H9 (cell line): Measurements from ENCODE around the gene FUS. TPM values are rescaled to one million over a fixed set of nuclear protein-coding genes. Genes with fewer than 3 reads are reported as not detected.

Experiments used
- DNase-seq: peaks from one replicate; pipeline ENCODE4 v3.0.0-alpha.2; 2017
- H2AFZ ChIP-seq: one replicate; pipeline ENCODE4 v1.6.1; 2013; ENCODE audit warnings: mild to moderate bottlenecking, low read length, control low read depth, moderate library complexity
- H2AK5ac ChIP-seq: 2 replicates; pipeline ENCODE4 v1.6.1; 2013; ENCODE audit warnings: low read length, control low read depth, mixed read lengths; ENCODE audit not compliant: insufficient read length
- H2BK120ac ChIP-seq: one replicate; pipeline ENCODE4 v1.6.1; 2013; ENCODE audit warnings: low read depth, mild to moderate bottlenecking, low read length, control low read depth, inconsistent platforms; ENCODE audit not compliant: poor library complexity, severe bottlenecking
- H2BK12ac ChIP-seq: 2 replicates; pipeline ENCODE4 v1.6.1; 2013; ENCODE audit warnings: low read length, control low read depth, mixed read lengths, low read depth; ENCODE audit not compliant: insufficient read length
- H2BK15ac ChIP-seq: 2 replicates; pipeline ENCODE4 v1.6.1; 2013; ENCODE audit warnings: low read depth, low read length, control low read depth
- H2BK20ac ChIP-seq: one replicate; pipeline ENCODE4 v1.6.1; 2013; ENCODE audit warnings: low read depth, mild to moderate bottlenecking, low read length, control low read depth, inconsistent platforms; ENCODE audit not compliant: poor library complexity, severe bottlenecking
- H2BK5ac ChIP-seq: 2 replicates; pipeline ENCODE4 v1.6.1; 2013; ENCODE audit warnings: low read length, control low read depth, mixed read lengths; ENCODE audit not compliant: insufficient read length
- H3K14ac ChIP-seq: 2 replicates; pipeline ENCODE4 v1.6.1; 2013; ENCODE audit warnings: low read length, control low read depth; ENCODE audit not compliant: insufficient read depth
- H3K18ac ChIP-seq: 2 replicates; pipeline ENCODE4 v1.6.1; 2013; ENCODE audit warnings: low read depth, mild to moderate bottlenecking, mixed read lengths, low read length, control low read depth; ENCODE audit not compliant: insufficient read length
- H3K23ac ChIP-seq: 2 replicates; pipeline ENCODE4 v1.6.1; 2013; ENCODE audit warnings: low read length, control low read depth, mixed read lengths, low read depth; ENCODE audit not compliant: insufficient read length
- H3K23me2 ChIP-seq: 2 replicates; pipeline ENCODE4 v1.6.1; 2013; ENCODE audit warnings: low read depth, mild to moderate bottlenecking, mixed read lengths, low read length, control low read depth; ENCODE audit not compliant: insufficient read length, poor library complexity, severe bottlenecking
- H3K27ac ChIP-seq: 2 replicates; pipeline ENCODE4 v1.5.1; 2013; ENCODE audit warnings: low read length, control low read depth, mixed read lengths, low read depth; ENCODE audit not compliant: insufficient read length
- H3K27me3 ChIP-seq: 2 replicates; pipeline ENCODE4 v1.6.1; 2013; ENCODE audit warnings: low read length, control low read depth, inconsistent platforms; ENCODE audit not compliant: insufficient read depth
- H3K4ac ChIP-seq: 2 replicates; pipeline ENCODE4 v1.6.1; 2013; ENCODE audit warnings: low read depth, mild to moderate bottlenecking, control low read depth, inconsistent platforms, low read length, moderate library complexity
- H3K4me1 ChIP-seq: 2 replicates; pipeline ENCODE4 v1.6.1; 2013; ENCODE audit warnings: low read length, control low read depth, inconsistent platforms; ENCODE audit not compliant: insufficient read depth
- H3K4me2 ChIP-seq: 2 replicates; pipeline ENCODE4 v1.6.1; 2013; ENCODE audit warnings: low read length, control low read depth, mixed read lengths; ENCODE audit not compliant: insufficient read length, insufficient read depth
- H3K56ac ChIP-seq: 2 replicates; pipeline ENCODE4 v1.6.1; 2013; ENCODE audit warnings: low read depth, mild to moderate bottlenecking, mixed read lengths, low read length, control low read depth; ENCODE audit not compliant: insufficient read length
- H3K79me1 ChIP-seq: 2 replicates; pipeline ENCODE4 v1.6.1; 2013; ENCODE audit warnings: low read depth, mild to moderate bottlenecking, moderate library complexity, low read length, control low read depth, inconsistent platforms; ENCODE audit not compliant: insufficient read depth, poor library complexity, severe bottlenecking
- H3K79me2 ChIP-seq: 2 replicates; pipeline ENCODE4 v1.6.1; 2013; ENCODE audit warnings: low read length, control low read depth, inconsistent platforms; ENCODE audit not compliant: insufficient read depth
- H3K9ac ChIP-seq: 2 replicates; pipeline ENCODE4 v1.6.1; 2013; ENCODE audit warnings: low read length, control low read depth, mixed read lengths; ENCODE audit not compliant: insufficient read length; ENCODE audit errors: extremely low read depth
- H3K9me3 ChIP-seq: one replicate; pipeline ENCODE4 v1.6.1; 2013; ENCODE audit warnings: low read depth, low read length, inconsistent platforms; ENCODE audit not compliant: control insufficient read depth
- H3T11ph ChIP-seq: one replicate; pipeline ENCODE4 v1.6.1; 2013; ENCODE audit warnings: mild to moderate bottlenecking, low read length, control low read depth, inconsistent platforms
- H4K20me1 ChIP-seq: one replicate; pipeline ENCODE4 v1.6.1; 2013; ENCODE audit not compliant: control insufficient read depth, insufficient read length, insufficient read depth
- H4K5ac ChIP-seq: 2 replicates; pipeline ENCODE4 v1.6.1; 2013; ENCODE audit warnings: low read depth, mild to moderate bottlenecking, mixed read lengths, low read length, control low read depth; ENCODE audit not compliant: insufficient read length
- H4K8ac ChIP-seq: replicated peaks from 2 replicates; pipeline ENCODE4 v1.6.1; 2013; ENCODE audit warnings: low read length, control low read depth, mixed read lengths, low read depth; ENCODE audit not compliant: insufficient read length
- H4K91ac ChIP-seq: 2 replicates; pipeline ENCODE4 v1.6.1; 2013; ENCODE audit warnings: low read depth, mild to moderate bottlenecking, moderate library complexity, mixed read lengths, low read length, control low read depth; ENCODE audit not compliant: insufficient read length
- H3K27ac Mint-ChIP-seq, 3 experiments: 2 replicates in 2 of 3; 3 replicates in 1 of 3; pipeline ENCODE4 v1.8.0; 2020 to 2021; ENCODE audit warnings: mixed read lengths in 3 of 3, mild to moderate bottlenecking in 1 of 3, moderate library complexity in 1 of 3
- H3K27me3 Mint-ChIP-seq: 2 replicates; pipeline ENCODE4 v1.8.0; 2021; ENCODE audit warnings: low read depth, mild to moderate bottlenecking, moderate library complexity, mixed read lengths
- H3K36me3 Mint-ChIP-seq, 3 experiments: 2 replicates in 2 of 3; 3 replicates in 1 of 3; pipeline ENCODE4 v1.8.0; 2020 to 2021; ENCODE audit warnings: low read depth in 3 of 3, mixed read lengths in 3 of 3; ENCODE audit not compliant: insufficient read depth in 1 of 3
- H3K4me1 Mint-ChIP-seq, 2 experiments: 2 replicates each; pipeline ENCODE4 v1.8.0; 2020; ENCODE audit warnings: mixed read lengths in 2 of 2
- H3K4me3 Mint-ChIP-seq, 2 experiments: 2 replicates in 1 of 2; 3 replicates in 1 of 2; pipeline ENCODE4 v1.8.0; 2020 to 2021; ENCODE audit warnings: mild to moderate bottlenecking in 2 of 2, mixed read lengths in 2 of 2, moderate library complexity in 1 of 2
- H3K9me3 Mint-ChIP-seq, 2 experiments: 2 replicates in 1 of 2; 3 replicates in 1 of 2; pipeline ENCODE4 v1.8.0; 2020; ENCODE audit warnings: mild to moderate bottlenecking in 2 of 2, mixed read lengths in 2 of 2, moderate library complexity in 1 of 2
- WGBS: extraction: QIAGEN DNeasy Blood & Tissue Kit; methylation state at CpG from one replicate; pipeline ENCODE4 v1.1.7; 2013; ENCODE audit warnings: missing lambda C conversion rate, low lambda C conversion rate, mixed read lengths; ENCODE audit not compliant: insufficient read length; ENCODE audit errors: extremely low coverage; 5-methylcytosine and 5-hydroxymethylcytosine counted together
- total RNA-seq: library from RNA; stranded (reverse); gene quantifications from 2 replicates; pipeline ENCODE4 v1.2.1, GENCODE V29; 2021
- TF ChIP-seq, protein P1 (sequence below): fragments of 200-600 bp; sonication (generic); conservative IDR thresholded peaks from 3 replicates; pipeline ENCODE4 v1.8.0; 2021; ENCODE audit warnings: antibody characterized with exemption, mild to moderate bottlenecking

Gene FUS
- total RNA-seq, 1 experiment from 2014 or later: 1,034 TPM

DNA sequence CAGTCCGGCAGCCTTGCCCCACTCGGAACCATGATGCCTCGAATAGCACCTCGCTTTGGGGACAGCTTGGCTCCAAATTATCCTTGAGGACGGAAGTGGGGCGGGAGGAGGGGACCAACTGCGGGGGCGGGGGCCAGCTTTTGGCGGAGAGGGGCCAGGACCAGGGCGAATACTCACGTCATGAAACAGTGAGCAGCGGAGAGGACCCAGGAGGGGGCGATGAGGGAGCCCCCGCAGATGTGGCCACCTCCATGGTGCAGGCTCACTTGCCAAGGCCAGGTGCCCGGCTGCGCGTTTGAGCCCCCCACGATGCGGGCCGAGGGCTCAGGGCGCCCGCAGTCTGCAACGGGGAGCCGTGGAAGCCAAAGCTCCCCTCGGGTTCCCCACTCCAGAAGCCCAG, 31.0 kb upstream of the FUS start:
- no peak for DNase-seq
- no CpG with 5 or more reads among the region's 25 CpGs for WGBS

More for the DNA sequence above, 31.0 kb upstream of the FUS start:
- Mint-ChIP-seq H3K27ac (no peak overlapping the region), H3K27me3 (peaks cover 39% of the 10 kb centered on the region), H3K9me3 (no peaks in the 10 kb centered on the region; a peak in 1 of 5 replicates), H3K36me3 (no peaks in the 10 kb centered on the region), H3K4me1 (peaks cover 15 to 38% of the 10 kb centered on the region in 2 experiments), H3K4me3 (peak overlapping the region; percentile 36 to 47; a peak in 4 of 5 replicates)
- Histone ChIP-seq H4K8ac (no peak overlapping the region), H3K9ac (no peak overlapping the region), H3K4me1 (no peaks in the 10 kb centered on the region; the same call in 1 of the 2 replicates), H3K4ac (no peak overlapping the region), H3K56ac (no peak overlapping the region), H3K18ac (no peak overlapping the region), H2BK120ac (no peak overlapping the region), H2BK20ac (no peak overlapping the region), H2AK5ac (no peak overlapping the region), H3K23me2 (peaks cover 7% of the 10 kb centered on the region), H3K23ac (no peak overlapping the region), H3T11ph (no peak overlapping the region), H3K14ac (no peak overlapping the region), H3K79me2 (no peaks in the 10 kb centered on the region), H2BK15ac (no peak overlapping the region), H4K91ac (no peak overlapping the region), H3K27ac (no peak overlapping the region), H2AFZ (no peak overlapping the region), H3K79me1 (no peaks in the 10 kb centered on the region), H2BK12ac (no peak overlapping the region), H3K27me3 (no peaks in the 10 kb centered on the region), H3K9me3 (no peaks in the 10 kb centered on the region), H2BK5ac (no peak overlapping the region), H3K4me2 (peak overlapping the region; percentile 71), H4K20me1 (no peaks in the 10 kb centered on the region), H4K5ac (no peak overlapping the region)
- TF ChIP-seq, protein P1, sequence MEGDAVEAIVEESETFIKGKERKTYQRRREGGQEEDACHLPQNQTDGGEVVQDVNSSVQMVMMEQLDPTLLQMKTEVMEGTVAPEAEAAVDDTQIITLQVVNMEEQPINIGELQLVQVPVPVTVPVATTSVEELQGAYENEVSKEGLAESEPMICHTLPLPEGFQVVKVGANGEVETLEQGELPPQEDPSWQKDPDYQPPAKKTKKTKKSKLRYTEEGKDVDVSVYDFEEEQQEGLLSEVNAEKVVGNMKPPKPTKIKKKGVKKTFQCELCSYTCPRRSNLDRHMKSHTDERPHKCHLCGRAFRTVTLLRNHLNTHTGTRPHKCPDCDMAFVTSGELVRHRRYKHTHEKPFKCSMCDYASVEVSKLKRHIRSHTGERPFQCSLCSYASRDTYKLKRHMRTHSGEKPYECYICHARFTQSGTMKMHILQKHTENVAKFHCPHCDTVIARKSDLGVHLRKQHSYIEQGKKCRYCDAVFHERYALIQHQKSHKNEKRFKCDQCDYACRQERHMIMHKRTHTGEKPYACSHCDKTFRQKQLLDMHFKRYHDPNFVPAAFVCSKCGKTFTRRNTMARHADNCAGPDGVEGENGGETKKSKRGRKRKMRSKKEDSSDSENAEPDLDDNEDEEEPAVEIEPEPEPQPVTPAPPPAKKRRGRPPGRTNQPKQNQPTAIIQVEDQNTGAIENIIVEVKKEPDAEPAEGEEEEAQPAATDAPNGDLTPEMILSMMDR: no peak
